Measurements from ENCODE around the gene SKIC8. TPM values are rescaled to one million over a fixed set of nuclear protein-coding genes. Genes with fewer than 3 reads are reported as not detected.
"Not testable (repeated sequence)": the region's sequence is repeated elsewhere in the genome, so short reads cannot be mapped to it uniquely, and the experiment has no call there.

The SKIC8 gene
- total RNA-seq, 1 donor from 2014 or later: 49.0 TPM

DNA sequence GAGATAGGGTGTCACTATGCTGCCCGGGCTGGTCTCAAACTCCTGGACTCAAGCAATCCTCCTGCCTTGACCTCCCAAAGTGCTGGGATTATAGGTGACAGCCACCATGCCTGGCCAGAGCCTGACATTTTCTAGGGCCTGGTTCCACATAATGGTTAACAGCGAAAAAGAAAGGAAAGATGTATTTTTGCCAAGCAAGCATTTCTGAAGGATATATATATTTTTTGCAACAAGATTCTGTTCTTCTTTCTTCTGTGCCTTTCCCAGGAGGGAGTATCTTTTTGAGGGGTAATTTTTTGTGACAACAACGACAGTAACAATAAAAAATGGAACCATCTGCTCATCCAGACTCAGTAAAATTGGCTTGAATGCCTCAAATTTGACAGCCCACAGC, 43.4 kb downstream of the SKIC8 start:
- Histone ChIP-seq H3K36me3 (ENCODE audit: control insufficient read depth, insufficient read depth, low read length) (no peaks in the 10 kb centered on the region), H3K27me3 (ENCODE audit: control insufficient read depth, insufficient read depth, low read length) (no peaks in the 10 kb centered on the region), H3K4me3 (ENCODE audit: low read depth, low read length) (no peak overlapping the region)
- FAIRE-seq (no peak), DNase-seq (ENCODE audit: low read depth) (no peak)
- TF ChIP-seq, protein P1, sequence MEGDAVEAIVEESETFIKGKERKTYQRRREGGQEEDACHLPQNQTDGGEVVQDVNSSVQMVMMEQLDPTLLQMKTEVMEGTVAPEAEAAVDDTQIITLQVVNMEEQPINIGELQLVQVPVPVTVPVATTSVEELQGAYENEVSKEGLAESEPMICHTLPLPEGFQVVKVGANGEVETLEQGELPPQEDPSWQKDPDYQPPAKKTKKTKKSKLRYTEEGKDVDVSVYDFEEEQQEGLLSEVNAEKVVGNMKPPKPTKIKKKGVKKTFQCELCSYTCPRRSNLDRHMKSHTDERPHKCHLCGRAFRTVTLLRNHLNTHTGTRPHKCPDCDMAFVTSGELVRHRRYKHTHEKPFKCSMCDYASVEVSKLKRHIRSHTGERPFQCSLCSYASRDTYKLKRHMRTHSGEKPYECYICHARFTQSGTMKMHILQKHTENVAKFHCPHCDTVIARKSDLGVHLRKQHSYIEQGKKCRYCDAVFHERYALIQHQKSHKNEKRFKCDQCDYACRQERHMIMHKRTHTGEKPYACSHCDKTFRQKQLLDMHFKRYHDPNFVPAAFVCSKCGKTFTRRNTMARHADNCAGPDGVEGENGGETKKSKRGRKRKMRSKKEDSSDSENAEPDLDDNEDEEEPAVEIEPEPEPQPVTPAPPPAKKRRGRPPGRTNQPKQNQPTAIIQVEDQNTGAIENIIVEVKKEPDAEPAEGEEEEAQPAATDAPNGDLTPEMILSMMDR (IDR thresholded peaks at IDR 0.05; ENCODE audit: insufficient read depth, low read length, severe bottlenecking): no peak

DNA sequence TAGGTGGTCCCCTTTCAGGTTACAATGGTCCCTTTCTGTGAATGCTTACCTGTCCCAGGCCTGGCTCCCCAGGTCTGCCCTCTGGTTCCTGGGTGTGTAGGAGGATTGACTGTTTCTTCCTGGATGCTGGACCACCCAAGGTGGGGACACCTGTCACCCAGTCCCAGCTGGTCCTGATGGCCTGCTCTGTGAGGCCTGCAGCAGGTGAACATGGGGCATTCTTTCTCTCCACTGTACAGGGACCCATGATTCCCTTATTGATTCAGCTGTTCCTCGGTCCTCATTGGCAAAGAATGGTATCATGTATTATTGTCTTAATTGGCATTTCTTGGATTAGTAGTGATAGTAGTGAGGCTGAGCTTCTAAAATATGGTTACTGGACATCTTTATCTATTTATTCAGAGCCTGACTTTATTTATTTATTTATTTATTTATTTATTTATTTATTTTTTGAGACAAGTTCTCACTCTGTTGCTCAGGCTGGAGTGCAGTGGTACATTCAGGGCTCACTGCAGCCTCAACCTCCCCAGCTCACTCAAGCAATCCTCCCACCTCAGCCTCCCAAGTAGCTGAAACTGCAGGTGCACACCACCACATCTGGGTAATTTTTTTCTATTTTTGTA, 43.9 kb downstream of the SKIC8 start:
- TF ChIP-seq, protein P1 (IDR thresholded peaks at IDR 0.05; ENCODE audit: insufficient read depth, low read length, severe bottlenecking): no peak
- Histone ChIP-seq H3K27me3 (ENCODE audit: control insufficient read depth, insufficient read depth, low read length) (no peaks in the 10 kb centered on the region), H3K4me3 (ENCODE audit: low read depth, low read length) (no peak overlapping the region), H3K36me3 (ENCODE audit: control insufficient read depth, insufficient read depth, low read length) (no peaks in the 10 kb centered on the region)
- FAIRE-seq (no peak), DNase-seq (ENCODE audit: low read depth) (no peak)

DNA sequence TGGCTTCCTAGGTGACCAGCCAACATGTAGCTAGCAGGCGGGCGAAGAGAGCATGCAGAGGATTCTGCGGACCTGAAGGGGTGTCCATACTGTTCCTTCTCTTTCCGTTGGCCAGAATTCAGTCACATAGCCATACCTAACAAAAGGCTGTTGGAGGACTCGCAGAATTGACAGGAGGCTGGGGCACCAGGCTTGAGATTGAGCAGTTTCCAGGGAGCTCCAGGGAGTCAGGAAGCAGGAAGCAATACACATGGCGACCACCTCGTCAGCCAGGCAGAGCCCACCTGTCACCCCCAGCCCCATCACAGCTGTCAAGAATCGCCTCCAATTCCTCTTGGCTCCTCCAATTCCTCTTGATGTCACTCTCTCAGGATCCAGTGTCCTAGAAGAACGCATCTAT, 48.3 kb downstream of the SKIC8 start:
- no peak overlapping the region for H3K4me3 ChIP-seq (ENCODE audit: low read depth, low read length)
- FAIRE-seq (no peak), DNase-seq (ENCODE audit: low read depth) (no peak)
- TF ChIP-seq, protein P1 (IDR thresholded peaks at IDR 0.05; ENCODE audit: insufficient read depth, low read length, severe bottlenecking): no peak
- H3K36me3 ChIP-seq (ENCODE audit: control insufficient read depth, insufficient read depth, low read length): no peaks in the 10 kb centered on the region
- no peaks in the 10 kb centered on the region for H3K27me3 ChIP-seq (ENCODE audit: control insufficient read depth, insufficient read depth, low read length)

DNA sequence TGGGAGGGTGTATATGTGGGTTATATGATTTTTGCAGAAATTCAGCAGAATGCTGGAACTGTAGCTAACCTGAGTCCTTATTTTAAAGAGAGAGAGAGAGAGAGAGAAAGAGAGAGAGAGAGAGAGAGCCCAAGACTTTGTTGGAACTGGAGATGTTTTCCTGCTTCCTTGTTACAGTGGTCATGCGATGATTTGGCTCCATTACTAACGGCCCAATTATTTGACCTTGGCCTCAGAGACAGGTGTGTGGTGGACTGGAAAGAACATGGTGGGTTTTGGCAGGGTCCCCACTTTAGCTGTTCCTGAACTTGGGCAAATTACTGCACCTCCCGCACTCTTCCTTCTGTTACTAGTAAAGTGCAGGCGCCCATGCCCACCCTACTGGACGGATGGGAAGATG, 50.3 kb downstream of the SKIC8 start:
- TF ChIP-seq, protein P1 (IDR thresholded peaks at IDR 0.05; ENCODE audit: insufficient read depth, low read length, severe bottlenecking): no peak
- H3K36me3 ChIP-seq (ENCODE audit: control insufficient read depth, insufficient read depth, low read length): no peaks in the 10 kb centered on the region

DNA sequence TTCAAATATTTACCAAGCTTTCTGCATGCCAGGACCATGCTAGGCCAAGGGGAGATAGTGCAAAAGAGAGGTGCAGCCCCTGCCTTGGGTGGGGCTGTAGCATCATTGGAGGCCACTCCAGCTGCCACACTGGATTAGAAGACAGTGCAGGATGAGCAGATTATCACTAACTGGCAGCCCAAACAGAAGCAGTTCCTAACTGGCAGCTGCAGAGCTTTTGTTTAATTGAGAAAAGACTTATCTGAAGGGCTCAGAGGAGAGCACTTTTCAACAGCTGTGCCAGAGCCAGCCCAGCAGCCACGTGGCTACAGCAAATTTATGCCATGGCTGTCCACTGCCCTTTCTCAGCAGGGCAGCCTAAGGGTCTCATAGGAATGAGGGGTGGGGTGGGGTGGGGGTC, 51.5 kb downstream of the SKIC8 start:
- H3K27me3 ChIP-seq (ENCODE audit: control insufficient read depth, insufficient read depth, low read length): no peaks in the 10 kb centered on the region
- DNase-seq (ENCODE audit: low read depth) (no peak), FAIRE-seq (no peak)
- H3K4me3 ChIP-seq (ENCODE audit: low read depth, low read length): no peak overlapping the region
- H3K36me3 ChIP-seq (ENCODE audit: control insufficient read depth, insufficient read depth, low read length): no peaks in the 10 kb centered on the region
- TF ChIP-seq, protein P1 (IDR thresholded peaks at IDR 0.05; ENCODE audit: insufficient read depth, low read length, severe bottlenecking): no peak

More for the DNA sequence above, 50.3 kb downstream of the SKIC8 start:
- DNase-seq (ENCODE audit: low read depth) (no peak), FAIRE-seq (no peak)
- Histone ChIP-seq H3K4me3 (ENCODE audit: low read depth, low read length) (no peak overlapping the region), H3K27me3 (ENCODE audit: control insufficient read depth, insufficient read depth, low read length) (no peaks in the 10 kb centered on the region)

DNA sequence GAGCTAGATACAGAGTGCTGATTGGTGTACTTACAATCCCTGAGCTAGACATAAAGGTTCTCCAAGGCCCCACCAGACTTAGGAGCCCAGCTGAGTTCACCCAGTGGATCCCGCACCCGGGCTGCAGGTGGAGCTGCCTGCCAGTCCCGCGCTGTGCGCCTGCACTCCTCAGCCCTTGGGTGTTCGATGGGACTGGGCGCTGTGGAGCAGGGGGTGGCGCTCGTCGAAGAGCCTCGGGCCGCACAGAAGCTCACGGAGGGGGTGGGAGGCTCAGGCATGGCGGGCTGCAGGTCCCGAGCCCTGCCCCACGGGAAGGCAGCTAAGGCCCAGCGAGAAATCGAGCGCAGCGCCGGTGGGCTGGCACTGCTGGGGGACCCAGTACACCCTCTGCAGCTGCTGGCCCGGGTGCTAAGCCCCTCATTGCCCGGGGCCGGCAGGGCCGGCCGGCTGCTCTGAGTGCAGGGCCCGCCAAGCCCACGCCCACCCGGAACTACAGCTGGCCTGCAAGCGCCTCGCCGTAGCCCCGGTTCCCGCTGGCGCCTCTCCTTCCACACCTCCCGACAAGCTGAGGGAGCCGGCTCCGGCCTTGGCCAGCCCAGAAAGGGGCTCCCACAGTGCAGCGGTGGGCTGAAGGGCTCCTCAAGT, 53.3 kb downstream of the SKIC8 start:
- H3K36me3 ChIP-seq (ENCODE audit: control insufficient read depth, insufficient read depth, low read length); H3K27me3 ChIP-seq (ENCODE audit: control insufficient read depth, insufficient read depth, low read length); H3K4me3 ChIP-seq (ENCODE audit: low read depth, low read length); DNase-seq (ENCODE audit: low read depth); FAIRE-seq: not testable (repeated sequence)

DNA sequence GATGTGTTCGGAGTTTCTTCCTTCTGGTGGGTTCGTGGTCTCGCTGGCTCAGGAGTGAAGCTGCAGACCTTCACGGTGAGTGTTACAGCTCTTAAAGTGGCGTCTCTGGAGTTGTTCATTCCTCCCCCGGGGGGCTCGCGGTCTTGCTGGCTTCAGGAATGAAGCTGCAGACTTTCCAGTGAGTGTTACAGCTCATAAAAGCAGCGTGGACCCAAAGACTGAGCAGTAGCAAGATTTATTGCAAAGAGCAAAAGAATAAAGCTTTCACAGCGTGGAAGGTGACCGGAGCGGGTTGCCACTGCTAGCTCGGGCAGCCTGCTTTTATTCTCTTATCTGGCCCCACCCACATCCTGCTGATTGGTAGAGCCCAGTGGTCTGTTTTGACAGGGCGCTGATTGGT, 54.0 kb downstream of the SKIC8 start:
- not testable (repeated sequence) for H3K27me3 ChIP-seq (ENCODE audit: control insufficient read depth, insufficient read depth, low read length); H3K36me3 ChIP-seq (ENCODE audit: control insufficient read depth, insufficient read depth, low read length); FAIRE-seq; DNase-seq (ENCODE audit: low read depth); H3K4me3 ChIP-seq (ENCODE audit: low read depth, low read length)

All from bronchial epithelial cell (primary cell).